Cardiac fibroblast (primary cell): ENCODE results near the gene TWIST2.

ENCODE experiments used
- DNase-seq, 2 donors: peaks; one replicate each; pipeline versions ENCODE4 v3.0.0 to v3.0.0-alpha.2; 2010; ENCODE audit warnings: low read depth in 2 of 2
- H3K4me3 ChIP-seq, 2 donors: replicated peaks in 1 of 2; 1 replicate in 1 of 2; 2 replicates in 1 of 2; pipeline ENCODE4 v1.5.1; 2011; ENCODE audit warnings: low read depth in 2 of 2, low read length in 2 of 2, mild to moderate bottlenecking in 2 of 2, moderate library complexity in 1 of 2
- CTCF ChIP-seq: IDR thresholded peaks from one replicate; pipeline ENCODE4 v1.5.1; 2011; ENCODE audit warnings: low read depth, mild to moderate bottlenecking, low read length, inconsistent platforms

Gene TWIST2

GRCh38 chr2:238916176-238916874 is 68.4 kb downstream of the TWIST2 start:
- no peak for DNase-seq
- no peak overlapping the region for H3K4me3 ChIP-seq
- TF ChIP-seq CTCF = no peak

GRCh38 chr2:238916875-238917590 is 69.1 kb downstream of the TWIST2 start:
- no peak overlapping the region for H3K4me3 ChIP-seq
- TF ChIP-seq CTCF = no peak
- DNase-seq = no peak

- TF ChIP-seq CTCF = no peak
Observed at GRCh38 chr2:238919307-238919706, 71.4 kb downstream of the TWIST2 start.

GRCh38 chr2:238920053-238920452 is 72.2 kb downstream of the TWIST2 start:
- no peak for TF ChIP-seq CTCF
- DNase-seq = no peak
- no peak overlapping the region for H3K4me3 ChIP-seq

More at GRCh38 chr2:238919307-238919706, 71.4 kb downstream of the TWIST2 start:
- no peak for DNase-seq
- no peak overlapping the region for H3K4me3 ChIP-seq

GRCh38 chr2:238920601-238921001 is 72.7 kb downstream of the TWIST2 start:
- no peak for TF ChIP-seq CTCF
- DNase-seq = no peak
- H3K4me3 ChIP-seq = no peak overlapping the region

- no peak for TF ChIP-seq CTCF
- H3K4me3 ChIP-seq = no peak overlapping the region
- DNase-seq = no peak
Observed at GRCh38 chr2:238921259-238921658, 73.4 kb downstream of the TWIST2 start.
